Heart left ventricle (tissue), 13 donors: ENCODE measurements around the gene ABHD16B.

Experiments used
- CTCF ChIP-seq, 12 donors: fragments of 200-600 bp; sonication (generic) in 4 of 12; IDR thresholded peaks; one replicate each; pipeline versions ENCODE4 v1.5.0 to v1.8.0; 2018 to 2022; ENCODE audit warnings: antibody characterized with exemption in 12 of 12, mild to moderate bottlenecking in 5 of 12
- POLR2A ChIP-seq, 2 donors: fragments of 450-650 bp; IDR thresholded peaks; one replicate each; pipeline ENCODE4 v1.6.1; 2017; ENCODE audit warnings: antibody characterized with exemption in 2 of 2, mild to moderate bottlenecking in 2 of 2, moderate library complexity in 2 of 2
- donor health status: ischemic (EF 13 %, LVEDD 7.1; RV severe dilation, severe dysfunction).
- donor health status: DM: no; HTN: yes; CAD: no.
- donor health status: DM: no; HTN: no; CAD: no.
- donor health status: ischemic (EF 25% LVEDD 6.9; RV normal size, moderate dysfunction).
- donor health status: ischemic (EF 25% LVEDD 5.7; RV mildly dilated, moderate dysfunction).
- donor health status: ischemic (EF 35%, LVEDD 5.7; RV mildly dilated, moderate dysfunction).
- donor health status: nonischemic (EF 11% LVEDD 7.7; RV severe dilation, severe dysfunction).
- donor health status: DM: yes; HTN: yes; CAD: no.
- donor health status: PGD.
- donor health status: ischemic (EF 29% LVEDD 5.4; RV normal size, mild dysfunction).
- donor health status: nonischemic (EF 23%, LVEDD 6.1; RV moderate dilation, normal function).

GRCh38 chr20:63843778-63844177 lies 17.5 kb upstream of the ABHD16B start:
- TF ChIP-seq CTCF (IDR thresholded peaks at IDR 0.05) (no peak), POLR2A (IDR thresholded peaks at IDR 0.05) (no peak)
